G401 (cell line): Measurements from ENCODE around the gene ST8SIA4. TPM values are rescaled to one million over a fixed set of nuclear protein-coding genes. Genes with fewer than 3 reads are reported as not detected.

ENCODE experiments used
- DNase-seq: peaks from one replicate; pipeline ENCODE4 v3.0.0-alpha.2; 2015; ENCODE audit warnings: low spot score
- in situ Hi-C: cut with HindIII; loops from 2 replicates; pipeline ENCODE4 v1.10.0; 2016; ENCODE audit warnings: low sequenced_read_pairs, mixed read lengths
- total RNA-seq: library from RNA; depleted of rRNA; stranded (reverse); fragments of >200 nt; shearing (Covaris generic); gene quantifications from 2 replicates; pipeline ENCODE4 v1.2.3, GENCODE V29; 2014

ST8SIA4 gene
- total RNA-seq, 1 experiment from 2014 or later: not detected

DNA sequence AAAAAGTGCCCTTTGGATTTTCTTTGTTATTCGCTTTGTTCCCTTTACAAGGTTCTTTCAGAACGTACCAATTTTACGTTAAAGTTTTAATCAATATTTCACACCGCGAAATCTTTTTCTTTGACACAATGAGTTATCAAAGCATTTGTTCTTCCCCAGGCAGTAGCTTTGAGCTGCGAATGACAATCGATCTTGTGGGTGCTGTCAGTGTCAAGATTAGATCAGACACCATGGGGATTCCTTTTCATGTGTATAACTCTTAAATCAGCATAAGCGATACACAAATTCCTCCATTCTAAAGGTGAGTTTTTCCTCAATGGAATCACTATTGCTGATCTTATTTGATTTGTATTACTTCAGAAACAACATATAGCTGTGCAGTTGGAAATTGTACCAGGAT lies 145.5 kb downstream of the ST8SIA4 start:
- in situ Hi-C loops: no loop called here

More for the DNA sequence above, 145.5 kb downstream of the ST8SIA4 start:
- no peak for DNase-seq
